Spleen (tissue), 11 donors: Measurements from ENCODE around the gene BCL7A. TPM values are rescaled to one million over a fixed set of nuclear protein-coding genes. Genes with fewer than 3 reads are reported as not detected.

Experiments used
- DNase-seq: peaks from one replicate; pipeline ENCODE4 v3.0.0-alpha.2; 2020
- H3K27ac ChIP-seq, 8 donors: fragments of 200-600 bp; sonication (generic) in 7 of 8; 1 replicate in 4 of 8; 2 replicates in 4 of 8; pipeline versions ENCODE4 v1.5.0 to v1.8.0; 2016 to 2021; ENCODE audit warnings: inconsistent platforms in 4 of 8, mild to moderate bottlenecking in 4 of 8, moderate library complexity in 1 of 8
- H3K27me3 ChIP-seq, 7 donors: fragments of 200-600 bp; sonication (generic) in 6 of 7; replicated peaks in 1 of 7; 1 replicate in 4 of 7; 2 replicates in 3 of 7; pipeline versions ENCODE4 v1.5.0 to v1.8.0; 2016 to 2021; ENCODE audit warnings: inconsistent platforms in 3 of 7, mild to moderate bottlenecking in 1 of 7
- H3K36me3 ChIP-seq, 6 donors: fragments of 200-600 bp; sonication (generic) in 5 of 6; 1 replicate in 4 of 6; 2 replicates in 2 of 6; pipeline versions ENCODE4 v1.5.0 to v1.8.0; 2016 to 2021; ENCODE audit warnings: inconsistent platforms in 2 of 6
- H3K4me1 ChIP-seq, 6 donors: fragments of 200-600 bp; sonication (generic) in 5 of 6; 1 replicate in 3 of 6; 2 replicates in 3 of 6; pipeline versions ENCODE4 v1.5.0 to v1.8.0; 2016 to 2021; ENCODE audit warnings: inconsistent platforms in 3 of 6
- H3K4me3 ChIP-seq, 8 donors: fragments of 200-600 bp; sonication (generic) in 7 of 8; 1 replicate in 4 of 8; 2 replicates in 4 of 8; pipeline versions ENCODE4 v1.5.0 to v1.8.0; 2016 to 2021; ENCODE audit warnings: inconsistent platforms in 4 of 8, mild to moderate bottlenecking in 4 of 8, moderate library complexity in 2 of 8
- H3K9me3 ChIP-seq, 8 donors: fragments of 200-600 bp; sonication (generic) in 7 of 8; 1 replicate in 4 of 8; 2 replicates in 4 of 8; pipeline versions ENCODE4 v1.5.0 to v1.8.0; 2016 to 2021; ENCODE audit warnings: inconsistent platforms in 4 of 8
- CTCF ChIP-seq, 11 experiments: fragments of 200-600 bp in 7 of 11; fragments of 450-650 bp in 4 of 11; sonication (generic) in 4 of 11; IDR thresholded peaks in 8 of 11; conservative IDR thresholded peaks in 3 of 11; 1 replicate in 7 of 11; 2 replicates in 4 of 11; pipeline versions ENCODE4 v1.4.0 to v1.8.0; 2016 to 2021; ENCODE audit warnings: antibody characterized with exemption in 11 of 11, inconsistent platforms in 4 of 11, mild to moderate bottlenecking in 1 of 11
- POLR2A ChIP-seq, 3 donors: fragments of 450-650 bp; IDR thresholded peaks; one replicate each; pipeline ENCODE4 v1.5.1; 2017; ENCODE audit warnings: antibody characterized with exemption in 3 of 3, mild to moderate bottlenecking in 1 of 3
- POLR2AphosphoS5 ChIP-seq, 3 donors: sonication (generic); formaldehyde crosslinking; IDR thresholded peaks; one replicate each; pipeline ENCODE4 v1.5.1; 2017; ENCODE audit warnings: antibody characterized with exemption in 3 of 3
- WGBS, 5 donors: extraction: QIAGEN DNeasy Blood & Tissue Kit in 3 of 5; methylation state at CpG; one replicate each; pipeline versions ENCODE4 v1.1.5 to v1.1.7; 2013 to 2018; 5-methylcytosine and 5-hydroxymethylcytosine counted together
- intact Hi-C: fragments of 100-400 bp; cut with DNase I; formaldehyde crosslinking; loops from one replicate; pipeline ENCODE4 v1.15.0; 2023; ENCODE audit warnings: low total_unique reads
- polyA plus RNA-seq, 3 donors: library from polyadenylated mRNA; stranded (reverse); fragments of 200-250 nt; gene quantifications; one replicate each; pipeline ENCODE4 v1.2.1, GENCODE V29; 2013
- total RNA-seq, 7 donors: library from RNA; depleted of rRNA in 3 of 7; stranded (reverse); fragments of >200 nt in 3 of 7; fragmentation: NEBNext Ultra II Directional in 4 of 7; extraction: Animal tissue kit (Norgen Biotek cat#: 25700) in 4 of 7; gene quantifications; one replicate each; pipeline versions ENCODE4 v1.1.0 to v1.2.1, GENCODE V29; 2016 to 2021
- donor health status: healthy with polysubstance abuse.
- donor health status: DM: no; HTN: no; CAD: no; lungs with moderate emphysema.
- donor health status: DM: no; HTN: no; CAD: no.
- donor health status: Bipolar disorder and iron deficiency.
- donor health status: healthy.
- donor health status: DM: no; HTN: no; CAD: no.
- donor health status: DM: yes; HTN: yes; CAD: no.

The BCL7A gene
- total and polyA plus RNA-seq, 10 donors, result 2.5 to 10.1 (median 7.2) TPM

GRCh38 chr12:122013791-122014590 lies 7.7 kb upstream of the BCL7A start:
- Histone ChIP-seq H3K27me3 (no peaks in the 10 kb centered on the region), H3K27ac (no peak overlapping the region), H3K4me1 (peaks cover 0 to 12% (median 4%) of the 10 kb centered on the region in 6 donors), H3K9me3 (peaks cover 0 to 11% (median 8%) of the 10 kb centered on the region in 8 donors), H3K4me3 (no peak overlapping the region), H3K36me3 (no peaks in the 10 kb centered on the region)
- intact Hi-C loops, result no loop called here
- TF ChIP-seq POLR2A (IDR thresholded peaks at IDR 0.05) (no peak), CTCF (IDR thresholded peaks at IDR 0.05 in 8 of 11, conservative IDR thresholded peaks at IDR 0.05 in 3 of 11) (no peak), POLR2AphosphoS5 (IDR thresholded peaks at IDR 0.05) (no peak)
- 76 to 83% (median 82%) methylated on average over 18 to 19 of the region's 19 CpGs for WGBS, 5 donors
- DNase-seq, result no peak

GRCh38 chr12:122014781-122015180 lies 6.9 kb upstream of the BCL7A start:
- intact Hi-C loops, result no loop called here
- no peaks in the 10 kb centered on the region for H3K27me3 ChIP-seq
- no peak for DNase-seq
- no peak overlapping the region for H3K4me3 ChIP-seq
- no peak overlapping the region for H3K27ac ChIP-seq
- WGBS, 5 donors, result 85 to 96% (median 92%) methylated on average over 5 of the region's 5 CpGs
- peaks cover 0 to 5% (median 0%) of the 10 kb centered on the region in 6 donors for H3K4me1 ChIP-seq
- H3K9me3 ChIP-seq, result peaks cover 0 to 13% (median 8%) of the 10 kb centered on the region in 8 donors
- TF ChIP-seq POLR2AphosphoS5 (IDR thresholded peaks at IDR 0.05), result no peak
- TF ChIP-seq CTCF (IDR thresholded peaks at IDR 0.05 in 8 of 11, conservative IDR thresholded peaks at IDR 0.05 in 3 of 11), result no peak
- no peak for TF ChIP-seq POLR2A (IDR thresholded peaks at IDR 0.05)
- no peaks in the 10 kb centered on the region for H3K36me3 ChIP-seq

GRCh38 chr12:122018457-122018856 lies 3.2 kb upstream of the BCL7A start:
- peaks cover 0 to 28% (median 6%) of the 10 kb centered on the region in 7 donors for H3K27me3 ChIP-seq
- no peak overlapping the region for H3K4me3 ChIP-seq
- intact Hi-C loops, result no loop called here
- no peak for DNase-seq
- peaks cover 0 to 13% (median 8%) of the 10 kb centered on the region in 8 donors for H3K9me3 ChIP-seq
- H3K36me3 ChIP-seq, result no peaks in the 10 kb centered on the region
- H3K27ac ChIP-seq, result no peak overlapping the region
- no peak for TF ChIP-seq POLR2A (IDR thresholded peaks at IDR 0.05)
- no peak for TF ChIP-seq CTCF (IDR thresholded peaks at IDR 0.05 in 8 of 11, conservative IDR thresholded peaks at IDR 0.05 in 3 of 11)
- TF ChIP-seq POLR2AphosphoS5 (IDR thresholded peaks at IDR 0.05), result no peak
- H3K4me1 ChIP-seq, result peaks cover 0 to 24% (median 18%) of the 10 kb centered on the region in 6 donors

- Histone ChIP-seq H3K36me3 (no peaks in the 10 kb centered on the region), H3K4me3 (no peak overlapping the region), H3K4me1 (peaks cover 0 to 29% (median 23%) of the 10 kb centered on the region in 6 donors), H3K27ac (no peak overlapping the region), H3K27me3 (peaks cover 0 to 32% (median 6%) of the 10 kb centered on the region in 7 donors), H3K9me3 (peaks cover 0 to 13% (median 8%) of the 10 kb centered on the region in 8 donors)
- DNase-seq, result no peak
- intact Hi-C loops, result no loop called here
- TF ChIP-seq POLR2A (IDR thresholded peaks at IDR 0.05) (no peak), POLR2AphosphoS5 (IDR thresholded peaks at IDR 0.05) (no peak), CTCF (IDR thresholded peaks at IDR 0.05 in 8 of 11, conservative IDR thresholded peaks at IDR 0.05 in 3 of 11) (no peak)
- 84 to 91% (median 87%) methylated on average over 4 of the region's 4 CpGs for WGBS, 5 donors
These were observed 2.7 kb upstream of the BCL7A start for GRCh38 chr12:122018937-122019336.
